Measurements from ENCODE around the gene ESPN. TPM values are rescaled to one million over a fixed set of nuclear protein-coding genes. Genes with fewer than 3 reads are reported as not detected.

ESPN gene
- 1.2 to 1.6 TPM (median 1.4 TPM) in 3 replicates for total RNA-seq

DNA sequence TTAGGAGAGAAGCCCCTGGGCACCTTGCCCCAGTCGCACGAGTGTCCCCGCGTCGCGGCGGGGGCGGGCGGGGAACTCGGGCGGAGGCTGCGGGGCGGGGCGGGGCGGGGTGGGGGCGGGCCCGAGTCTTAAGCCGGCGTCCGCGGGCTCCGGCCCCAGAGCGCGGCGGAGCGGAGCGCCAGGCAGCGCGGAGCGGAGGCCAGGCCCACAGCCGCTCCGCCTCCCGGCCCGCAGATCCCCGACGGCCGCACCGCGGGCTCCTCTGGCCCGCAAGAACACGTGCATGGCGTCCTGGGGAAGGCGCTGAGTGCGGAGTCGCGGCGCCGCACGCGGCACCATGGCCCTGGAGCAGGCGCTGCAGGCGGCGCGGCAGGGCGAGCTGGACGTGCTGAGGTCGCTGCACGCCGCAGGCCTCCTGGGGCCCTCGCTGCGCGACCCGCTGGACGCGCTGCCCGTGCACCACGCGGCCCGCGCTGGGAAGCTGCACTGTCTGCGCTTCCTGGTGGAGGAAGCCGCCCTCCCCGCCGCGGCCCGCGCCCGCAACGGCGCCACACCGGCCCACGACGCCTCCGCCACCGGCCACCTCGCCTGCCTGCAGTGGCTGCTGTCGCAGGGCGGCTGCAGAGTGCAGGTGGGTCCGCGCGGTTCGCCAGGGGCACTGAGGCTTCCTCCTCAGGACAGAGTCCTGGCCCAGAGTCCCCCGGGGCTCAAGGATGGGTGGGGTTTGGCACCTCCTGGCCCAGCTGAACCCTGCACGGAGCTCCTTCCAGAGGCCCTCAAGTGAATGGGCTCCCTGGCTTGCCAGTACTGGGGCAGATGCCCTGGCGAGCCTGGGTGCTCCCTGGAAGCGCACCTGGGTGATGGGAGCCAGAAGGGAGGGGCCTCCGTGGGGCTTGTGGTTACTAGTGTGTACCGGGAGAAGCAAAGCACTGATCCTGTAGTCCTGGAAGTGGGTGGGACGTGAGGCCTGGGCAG, at the start of gene ESPN:
Gene ESPN (plus strand): TSS at position 158 of the 975 bp plus-strand sequence. CDS start 180 bp downstream, at position 338.
- H3K36me3 Mint-ChIP-seq = no peaks in the 10 kb centered on the region
- no peak for DNase-seq (ENCODE audit: low spot score in 2 of 2, unreplicated experiment in 2 of 2)
- no peak within 1 kb of the TSS for H3K4me3 Mint-ChIP-seq
- TF ChIP-seq, protein P1, sequence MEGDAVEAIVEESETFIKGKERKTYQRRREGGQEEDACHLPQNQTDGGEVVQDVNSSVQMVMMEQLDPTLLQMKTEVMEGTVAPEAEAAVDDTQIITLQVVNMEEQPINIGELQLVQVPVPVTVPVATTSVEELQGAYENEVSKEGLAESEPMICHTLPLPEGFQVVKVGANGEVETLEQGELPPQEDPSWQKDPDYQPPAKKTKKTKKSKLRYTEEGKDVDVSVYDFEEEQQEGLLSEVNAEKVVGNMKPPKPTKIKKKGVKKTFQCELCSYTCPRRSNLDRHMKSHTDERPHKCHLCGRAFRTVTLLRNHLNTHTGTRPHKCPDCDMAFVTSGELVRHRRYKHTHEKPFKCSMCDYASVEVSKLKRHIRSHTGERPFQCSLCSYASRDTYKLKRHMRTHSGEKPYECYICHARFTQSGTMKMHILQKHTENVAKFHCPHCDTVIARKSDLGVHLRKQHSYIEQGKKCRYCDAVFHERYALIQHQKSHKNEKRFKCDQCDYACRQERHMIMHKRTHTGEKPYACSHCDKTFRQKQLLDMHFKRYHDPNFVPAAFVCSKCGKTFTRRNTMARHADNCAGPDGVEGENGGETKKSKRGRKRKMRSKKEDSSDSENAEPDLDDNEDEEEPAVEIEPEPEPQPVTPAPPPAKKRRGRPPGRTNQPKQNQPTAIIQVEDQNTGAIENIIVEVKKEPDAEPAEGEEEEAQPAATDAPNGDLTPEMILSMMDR (IDR thresholded peaks at IDR 0.05; ENCODE audit: unreplicated experiment) = no peak
- peaks cover 92% of the 10 kb centered on the region for H3K27me3 Mint-ChIP-seq (ENCODE audit: low read depth)
- H3K27ac Mint-ChIP-seq = no peak within 1 kb of the TSS
- no peaks in the 10 kb centered on the region for H3K9me3 Mint-ChIP-seq
- peaks cover 5% of the 10 kb centered on the region for H3K4me1 Mint-ChIP-seq

DNA sequence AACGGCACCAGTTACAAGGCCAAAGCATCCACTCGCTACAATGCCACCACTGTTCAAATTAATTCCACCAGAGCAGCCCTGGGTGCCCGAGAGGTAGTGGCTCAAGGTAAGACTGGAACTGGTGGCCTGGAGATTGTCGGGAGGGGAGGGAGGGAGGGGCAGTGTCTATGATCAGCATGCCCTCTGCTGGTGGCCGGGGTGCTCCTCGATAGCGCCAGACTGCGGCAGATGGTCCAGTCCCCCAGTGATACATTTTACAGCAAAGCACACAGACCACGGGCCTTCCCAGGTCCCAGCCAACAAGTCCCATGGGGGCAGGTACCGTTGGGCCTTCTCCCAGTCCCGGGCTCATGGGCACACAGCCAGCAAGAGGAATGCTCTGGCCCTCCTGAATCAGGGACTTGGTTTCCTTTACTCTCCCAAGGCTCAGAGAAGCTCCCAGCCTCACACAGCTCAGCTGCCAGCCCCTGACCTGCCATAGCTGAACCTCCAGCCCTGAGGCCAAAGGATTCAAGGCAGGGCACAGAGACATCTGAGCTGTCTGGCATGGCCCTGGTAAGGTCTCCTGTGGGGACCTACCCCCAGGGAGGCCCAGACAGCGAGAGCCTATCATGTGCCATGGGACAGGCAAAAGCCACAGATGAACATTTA, 46.4 kb upstream of the ESPN start:
- DNase-seq (ENCODE audit: low spot score in 2 of 2, unreplicated experiment in 2 of 2) = no peak
- H3K4me3 Mint-ChIP-seq = no peak overlapping the region
- H3K27me3 Mint-ChIP-seq (ENCODE audit: low read depth) = no peaks in the 10 kb centered on the region
- H3K36me3 Mint-ChIP-seq = peaks cover 3% of the 10 kb centered on the region
- H3K9me3 Mint-ChIP-seq = peaks cover 4% of the 10 kb centered on the region
- TF ChIP-seq, protein P1 (IDR thresholded peaks at IDR 0.05; ENCODE audit: unreplicated experiment) = no peak
- no peak overlapping the region for H3K27ac Mint-ChIP-seq
- no peaks in the 10 kb centered on the region for H3K4me1 Mint-ChIP-seq

GRCh38 chr1:6380037-6380436, 44.5 kb upstream of the ESPN start:
- H3K4me3 Mint-ChIP-seq = no peak overlapping the region
- no peak overlapping the region for H3K27ac Mint-ChIP-seq
- DNase-seq (ENCODE audit: low spot score in 2 of 2, unreplicated experiment in 2 of 2) = no peak
- peaks cover 8% of the 10 kb centered on the region for H3K9me3 Mint-ChIP-seq
- H3K27me3 Mint-ChIP-seq (ENCODE audit: low read depth) = no peaks in the 10 kb centered on the region
- peaks cover 7% of the 10 kb centered on the region for H3K36me3 Mint-ChIP-seq
- TF ChIP-seq, protein P1 (IDR thresholded peaks at IDR 0.05; ENCODE audit: unreplicated experiment) = no peak
- H3K4me1 Mint-ChIP-seq = no peaks in the 10 kb centered on the region

GRCh38 chr1:6384135-6384534, 40.4 kb upstream of the ESPN start:
- peaks cover 7% of the 10 kb centered on the region for H3K36me3 Mint-ChIP-seq
- no peak overlapping the region for H3K4me3 Mint-ChIP-seq
- H3K27me3 Mint-ChIP-seq (ENCODE audit: low read depth) = no peaks in the 10 kb centered on the region
- no peak overlapping the region for H3K27ac Mint-ChIP-seq
- TF ChIP-seq, protein P1 (IDR thresholded peaks at IDR 0.05; ENCODE audit: unreplicated experiment) = no peak
- peaks cover 17% of the 10 kb centered on the region for H3K4me1 Mint-ChIP-seq
- H3K9me3 Mint-ChIP-seq = peaks cover 8% of the 10 kb centered on the region
- DNase-seq (ENCODE audit: low spot score in 2 of 2, unreplicated experiment in 2 of 2) = no peak

- Mint-ChIP-seq H3K4me1 (peaks cover 17% of the 10 kb centered on the region), H3K27me3 (ENCODE audit: low read depth) (no peaks in the 10 kb centered on the region), H3K4me3 (no peak overlapping the region), H3K27ac (peak overlapping the region; percentile 7), H3K36me3 (peaks cover 7% of the 10 kb centered on the region), H3K9me3 (peaks cover 6% of the 10 kb centered on the region)
- DNase-seq (ENCODE audit: low spot score in 2 of 2, unreplicated experiment in 2 of 2) = no peak
- TF ChIP-seq, protein P1 (IDR thresholded peaks at IDR 0.05; ENCODE audit: unreplicated experiment) = no peak
These were observed 39.6 kb upstream of the ESPN start for GRCh38 chr1:6384962-6385361.

Measured in mesothelial cell of epicardium (in vitro differentiated cells).